Tibial nerve (tissue), 4 donors: ENCODE data around the gene STIM2. TPM values are rescaled to one million over a fixed set of nuclear protein-coding genes. Genes with fewer than 3 reads are reported as not detected.

Experiments used
- DNase-seq, 2 donors: peaks; one replicate each; pipeline ENCODE4 v3.0.0-alpha.2; 2019; ENCODE audit warnings: low spot score in 2 of 2
- H3K27ac ChIP-seq, 4 donors: fragments of 200-600 bp; sonication (generic) in 3 of 4; one replicate each; pipeline ENCODE4 v1.5.1; 2017 to 2019; ENCODE audit warnings: mild to moderate bottlenecking in 1 of 4
- H3K27me3 ChIP-seq, 2 donors: fragments of 200-600 bp; sonication (generic) in 1 of 2; one replicate each; pipeline versions ENCODE4 v1.5.1 to v1.6.0; 2017 to 2019
- H3K36me3 ChIP-seq, 3 donors: fragments of 200-600 bp; sonication (generic); one replicate each; pipeline ENCODE4 v1.5.1; 2018 to 2019
- H3K4me1 ChIP-seq, 4 donors: fragments of 200-600 bp; sonication (generic) in 3 of 4; one replicate each; pipeline ENCODE4 v1.5.1; 2017 to 2019
- H3K4me3 ChIP-seq, 4 donors: fragments of 200-600 bp; sonication (generic) in 3 of 4; one replicate each; pipeline ENCODE4 v1.5.1; 2017 to 2019; ENCODE audit warnings: mild to moderate bottlenecking in 1 of 4, moderate library complexity in 1 of 4
- H3K9me3 ChIP-seq, 4 donors: fragments of 200-600 bp; sonication (generic) in 3 of 4; one replicate each; pipeline ENCODE4 v1.5.1; 2017 to 2019
- EP300 ChIP-seq, 2 donors: sonication (generic); formaldehyde crosslinking; IDR thresholded peaks; one replicate each; pipeline ENCODE4 v1.6.1; 2017; ENCODE audit warnings: antibody characterized with exemption in 2 of 2, mild to moderate bottlenecking in 1 of 2
- POLR2A ChIP-seq, 2 donors: fragments of 450-650 bp; IDR thresholded peaks; one replicate each; pipeline ENCODE4 v1.6.1; 2017; ENCODE audit warnings: antibody characterized with exemption in 2 of 2, mild to moderate bottlenecking in 2 of 2, moderate library complexity in 2 of 2
- WGBS, 2 donors: methylation state at CpG; one replicate each; pipeline ENCODE4 v1.1.5; 2018; 5-methylcytosine and 5-hydroxymethylcytosine counted together
- total RNA-seq, 4 donors: library from RNA; depleted of rRNA; stranded (reverse); fragments of >200 nt; gene quantifications; one replicate each; pipeline ENCODE4 v1.1.0, GENCODE V29; 2016
- TF ChIP-seq, protein P1 (sequence below), 5 experiments: fragments of 200-600 bp in 3 of 5; fragments of 450-650 bp in 2 of 5; sonication (generic) in 3 of 5; IDR thresholded peaks; one replicate each; pipeline ENCODE4 v1.5.1; 2016 to 2019; ENCODE audit warnings: antibody characterized with exemption in 5 of 5, mild to moderate bottlenecking in 3 of 5, moderate library complexity in 2 of 5

STIM2 gene
- total RNA-seq, 4 donors from 2014 or later: 20.1 to 26.2 (median 21.8) TPM

GRCh38 chr4:26842911-26843310, 17.7 kb upstream of the STIM2 start:
- no peak overlapping the region for H3K4me3 ChIP-seq
- no peak for TF ChIP-seq EP300 (IDR thresholded peaks at IDR 0.05)
- no peak for TF ChIP-seq POLR2A (IDR thresholded peaks at IDR 0.05)
- TF ChIP-seq, protein P1, sequence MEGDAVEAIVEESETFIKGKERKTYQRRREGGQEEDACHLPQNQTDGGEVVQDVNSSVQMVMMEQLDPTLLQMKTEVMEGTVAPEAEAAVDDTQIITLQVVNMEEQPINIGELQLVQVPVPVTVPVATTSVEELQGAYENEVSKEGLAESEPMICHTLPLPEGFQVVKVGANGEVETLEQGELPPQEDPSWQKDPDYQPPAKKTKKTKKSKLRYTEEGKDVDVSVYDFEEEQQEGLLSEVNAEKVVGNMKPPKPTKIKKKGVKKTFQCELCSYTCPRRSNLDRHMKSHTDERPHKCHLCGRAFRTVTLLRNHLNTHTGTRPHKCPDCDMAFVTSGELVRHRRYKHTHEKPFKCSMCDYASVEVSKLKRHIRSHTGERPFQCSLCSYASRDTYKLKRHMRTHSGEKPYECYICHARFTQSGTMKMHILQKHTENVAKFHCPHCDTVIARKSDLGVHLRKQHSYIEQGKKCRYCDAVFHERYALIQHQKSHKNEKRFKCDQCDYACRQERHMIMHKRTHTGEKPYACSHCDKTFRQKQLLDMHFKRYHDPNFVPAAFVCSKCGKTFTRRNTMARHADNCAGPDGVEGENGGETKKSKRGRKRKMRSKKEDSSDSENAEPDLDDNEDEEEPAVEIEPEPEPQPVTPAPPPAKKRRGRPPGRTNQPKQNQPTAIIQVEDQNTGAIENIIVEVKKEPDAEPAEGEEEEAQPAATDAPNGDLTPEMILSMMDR (IDR thresholded peaks at IDR 0.05): no peak
- WGBS, 2 donors: 53 to 63% methylated on average over 2 of the region's 2 CpGs

GRCh38 chr4:26850528-26850927, 10.1 kb upstream of the STIM2 start:
- no peak for DNase-seq
- Histone ChIP-seq H3K27ac (no peak overlapping the region), H3K4me3 (no peak overlapping the region), H3K9me3 (no peaks in the 10 kb centered on the region), H3K4me1 (no peaks in the 10 kb centered on the region), H3K27me3 (no peaks in the 10 kb centered on the region), H3K36me3 (no peaks in the 10 kb centered on the region)
- WGBS, 2 donors: 79 to 96% methylated on average over 1 of the region's 1 CpG
- TF ChIP-seq EP300 (IDR thresholded peaks at IDR 0.05) (no peak), POLR2A (IDR thresholded peaks at IDR 0.05) (no peak)
- TF ChIP-seq, protein P1 (IDR thresholded peaks at IDR 0.05): no peak

More at GRCh38 chr4:26842911-26843310, 17.7 kb upstream of the STIM2 start:
- Histone ChIP-seq H3K9me3 (no peaks in the 10 kb centered on the region), H3K27me3 (no peaks in the 10 kb centered on the region), H3K36me3 (no peaks in the 10 kb centered on the region), H3K27ac (no peak overlapping the region), H3K4me1 (peaks cover 0 to 8% (median 1%) of the 10 kb centered on the region in 4 donors)
- DNase-seq: no peak

DNA sequence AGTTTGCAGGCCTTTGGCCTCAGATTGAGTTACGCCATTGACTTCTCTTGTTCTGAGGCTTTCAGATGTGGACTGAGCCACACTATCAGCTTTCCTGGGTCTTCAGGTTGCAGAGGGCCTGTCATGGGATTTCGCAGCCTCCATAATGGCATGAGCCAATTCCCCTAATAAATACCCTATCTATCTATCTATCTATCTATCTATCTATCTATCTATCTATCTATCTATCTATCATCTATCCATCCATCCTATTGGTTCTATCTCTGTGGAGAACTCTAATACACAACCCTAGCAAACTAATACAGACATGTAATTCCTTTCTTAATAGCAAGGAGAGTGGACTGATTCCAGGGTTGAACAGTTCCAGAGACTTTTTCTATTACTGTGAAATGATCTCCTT, 9.5 kb upstream of the STIM2 start:
- 98 to 100% methylated on average over 2 of the region's 2 CpGs for WGBS, 2 donors
- no peaks in the 10 kb centered on the region for H3K27me3 ChIP-seq
- no peak for TF ChIP-seq EP300 (IDR thresholded peaks at IDR 0.05)
- TF ChIP-seq POLR2A (IDR thresholded peaks at IDR 0.05): no peak
- TF ChIP-seq, protein P1 (IDR thresholded peaks at IDR 0.05): no peak

GRCh38 chr4:26854701-26855100, 5.9 kb upstream of the STIM2 start:
- WGBS, 2 donors: 73 to 76% methylated on average over 6 of the region's 6 CpGs
- TF ChIP-seq EP300 (IDR thresholded peaks at IDR 0.05) (no peak), POLR2A (IDR thresholded peaks at IDR 0.05) (no peak)
- TF ChIP-seq, protein P1 (IDR thresholded peaks at IDR 0.05): no peak
- no peak for DNase-seq
- Histone ChIP-seq H3K27ac (no peak overlapping the region), H3K36me3 (no peaks in the 10 kb centered on the region), H3K4me3 (no peak overlapping the region), H3K9me3 (no peaks in the 10 kb centered on the region), H3K27me3 (no peaks in the 10 kb centered on the region), H3K4me1 (peaks cover 0 to 20% (median 17%) of the 10 kb centered on the region in 4 donors)

More for the DNA sequence above, 9.5 kb upstream of the STIM2 start:
- Histone ChIP-seq H3K36me3 (no peaks in the 10 kb centered on the region), H3K27ac (no peak overlapping the region), H3K9me3 (no peaks in the 10 kb centered on the region), H3K4me1 (no peaks in the 10 kb centered on the region), H3K4me3 (no peak overlapping the region)
- DNase-seq: no peak

DNA sequence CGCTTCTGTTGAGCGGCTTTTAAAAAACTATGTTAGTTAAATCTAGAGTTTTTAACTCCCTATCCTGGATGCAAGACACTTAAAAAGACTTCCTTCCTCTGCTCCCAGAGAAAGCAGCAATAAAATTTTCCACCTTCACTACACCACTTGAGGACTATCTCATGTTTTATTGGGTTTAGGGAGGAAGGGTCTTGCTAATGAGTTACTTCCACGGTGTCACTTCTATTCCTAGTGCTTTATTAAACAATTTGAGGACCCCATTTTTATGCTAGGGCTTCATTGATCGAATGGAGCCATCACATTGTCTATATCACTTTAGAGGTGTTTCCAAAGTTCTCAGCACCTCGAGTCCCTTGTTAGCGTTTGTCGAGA, 3.7 kb upstream of the STIM2 start:
- TF ChIP-seq, protein P1 (IDR thresholded peaks at IDR 0.05): no peak
- TF ChIP-seq POLR2A (IDR thresholded peaks at IDR 0.05): no peak
- TF ChIP-seq EP300 (IDR thresholded peaks at IDR 0.05): no peak
- Histone ChIP-seq H3K27me3 (no peaks in the 10 kb centered on the region), H3K9me3 (no peaks in the 10 kb centered on the region), H3K36me3 (no peaks in the 10 kb centered on the region), H3K27ac (peak overlapping the region; percentile 74 to 91 (median 87)), H3K4me1 (peaks cover 0 to 25% (median 18%) of the 10 kb centered on the region in 4 donors), H3K4me3 (peak overlapping the region; percentile 64 to 87 (median 81))
- no peak for DNase-seq
- WGBS, 2 donors: 22 to 26% methylated on average over 7 of the region's 7 CpGs
